ENCODE measurements around the gene PTPRN2.

PTPRN2 gene

GRCh38 chr7:157969995-157970394 is 617.6 kb downstream of the PTPRN2 start:
- DNase-seq (ENCODE audit: insufficient read length, low spot score) (no peak), FAIRE-seq (no peak)

- DNase-seq (ENCODE audit: insufficient read length, low spot score) (no peak), FAIRE-seq (peak; percentile 80)
These were observed 621.1 kb downstream of the PTPRN2 start for GRCh38 chr7:157966490-157966889.

DNA sequence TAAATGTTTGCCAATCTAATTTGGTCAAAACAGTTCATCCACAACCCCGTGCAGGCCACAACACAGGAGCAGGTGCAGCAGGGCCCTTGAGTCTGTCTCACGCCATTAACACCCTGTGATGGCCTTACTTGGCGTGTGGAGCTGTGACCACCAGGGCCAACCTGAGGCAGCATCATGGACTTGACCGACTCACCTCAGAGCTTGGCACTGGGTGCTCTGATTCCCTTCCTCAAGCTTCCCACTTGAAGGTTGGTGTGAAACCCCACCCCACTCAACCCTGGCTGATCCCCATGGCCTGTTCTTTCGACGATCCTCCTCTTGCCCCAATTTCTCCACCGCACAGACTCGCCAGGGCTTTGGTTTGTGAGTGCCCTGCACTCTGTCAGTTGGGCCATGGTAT is 623.1 kb downstream of the PTPRN2 start:
- no peak for FAIRE-seq

GRCh38 chr7:157964016-157964415 is 623.6 kb downstream of the PTPRN2 start:
- DNase-seq (ENCODE audit: insufficient read length, low spot score) (no peak), FAIRE-seq (no peak)

More for the DNA sequence above, 623.1 kb downstream of the PTPRN2 start:
- no peak for DNase-seq (ENCODE audit: insufficient read length, low spot score)

DNA sequence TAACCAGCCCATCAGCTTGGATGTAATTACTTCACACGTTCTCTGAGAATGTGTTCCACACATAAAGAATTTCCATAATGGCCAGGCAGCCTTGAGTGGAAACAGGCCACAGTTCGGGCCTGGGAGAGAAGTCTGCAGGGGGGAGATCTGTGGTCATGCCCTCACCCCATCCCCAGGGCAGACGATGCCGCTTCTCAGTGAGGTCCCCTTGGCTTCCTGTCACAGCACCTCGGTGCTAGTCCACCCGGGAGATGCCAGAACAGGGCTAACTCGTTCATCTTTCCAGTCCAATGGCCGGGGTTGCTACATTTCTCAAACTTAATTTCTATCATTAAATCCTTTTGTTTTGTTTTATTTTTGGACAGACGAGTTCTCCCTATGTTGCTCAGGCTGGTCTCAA is 624.1 kb downstream of the PTPRN2 start:
- DNase-seq (ENCODE audit: insufficient read length, low spot score) (no peak), FAIRE-seq (no peak)

DNA sequence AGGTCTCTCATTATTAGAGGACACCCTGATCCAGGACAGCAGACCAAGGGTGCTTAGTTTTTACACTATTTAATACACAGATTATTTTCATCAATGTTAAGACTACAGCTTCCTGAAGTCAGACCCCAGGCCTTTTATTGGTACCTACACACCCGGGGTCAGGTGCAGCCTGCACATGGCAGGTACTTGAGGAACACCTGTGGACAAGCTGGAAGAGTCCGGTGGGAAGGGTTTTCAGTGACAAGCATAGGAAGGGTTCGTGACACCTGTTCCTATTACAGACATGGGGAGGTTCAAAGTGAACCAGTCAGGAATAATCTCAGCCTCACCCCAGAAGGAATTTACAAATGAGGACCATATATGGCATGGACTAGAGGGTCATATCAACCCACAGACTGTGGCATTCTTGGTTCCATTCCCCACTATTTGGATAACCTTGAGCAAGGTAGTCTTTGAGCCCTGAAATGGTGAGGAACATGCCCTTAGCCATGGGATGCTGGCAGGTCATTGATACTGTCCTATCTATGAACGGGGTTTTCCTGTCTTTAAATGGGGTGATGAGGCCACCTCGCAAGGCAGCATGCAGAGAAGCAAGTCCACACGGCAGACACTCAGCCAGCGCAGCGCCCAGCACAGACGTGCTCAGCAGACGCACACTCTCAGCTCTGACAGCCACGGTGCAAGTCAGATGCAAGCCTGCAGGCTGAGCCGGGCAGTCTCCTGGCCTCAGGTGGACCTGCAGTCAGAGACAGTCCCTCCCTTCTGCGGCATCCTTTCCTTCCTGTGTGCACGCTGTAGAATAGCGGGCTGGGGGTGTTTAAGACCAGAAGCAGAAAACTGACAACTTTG is 624.9 kb downstream of the PTPRN2 start:
- DNase-seq (ENCODE audit: insufficient read length, low spot score) (no peak), FAIRE-seq (no peak)

DNA sequence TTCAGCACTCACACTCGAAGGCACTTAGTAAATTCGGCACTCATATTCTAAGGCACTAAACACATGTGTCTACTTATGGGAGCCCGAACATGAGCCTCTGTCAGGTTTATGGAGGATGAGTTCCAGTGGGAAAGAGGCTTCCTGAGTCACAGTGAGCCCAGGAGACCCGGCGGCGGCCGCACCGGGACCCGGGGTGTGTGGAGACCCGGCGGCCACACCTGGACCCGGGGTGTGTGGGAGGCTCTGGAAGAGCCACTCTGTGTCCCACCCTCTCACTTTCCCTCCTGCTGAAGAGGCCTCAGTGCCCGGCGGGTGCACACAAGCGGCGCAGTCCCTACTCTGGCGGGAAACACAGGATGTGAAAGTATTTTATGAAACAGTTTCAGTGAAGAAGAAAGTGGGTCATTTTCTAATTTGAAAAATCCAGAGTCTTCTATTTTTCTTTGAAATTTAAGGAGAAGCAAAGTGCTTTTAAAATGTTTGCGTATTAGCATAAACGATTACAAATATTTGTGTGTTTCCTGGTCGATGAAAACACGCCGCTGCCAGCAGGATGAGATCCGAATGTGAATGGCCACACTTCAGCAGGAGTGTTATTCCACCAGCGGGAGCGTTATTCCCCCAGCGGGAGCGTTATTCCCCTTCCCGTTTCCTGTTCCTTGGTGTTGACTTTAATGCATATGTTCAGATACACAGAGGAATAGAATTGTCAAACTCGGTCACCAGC is 625.7 kb downstream of the PTPRN2 start:
- DNase-seq (ENCODE audit: insufficient read length, low spot score) (no peak), FAIRE-seq (no peak)

GRCh38 chr7:157955348-157955999 is 632.1 kb downstream of the PTPRN2 start:
- FAIRE-seq (no peak), DNase-seq (ENCODE audit: insufficient read length, low spot score) (no peak)

DNA sequence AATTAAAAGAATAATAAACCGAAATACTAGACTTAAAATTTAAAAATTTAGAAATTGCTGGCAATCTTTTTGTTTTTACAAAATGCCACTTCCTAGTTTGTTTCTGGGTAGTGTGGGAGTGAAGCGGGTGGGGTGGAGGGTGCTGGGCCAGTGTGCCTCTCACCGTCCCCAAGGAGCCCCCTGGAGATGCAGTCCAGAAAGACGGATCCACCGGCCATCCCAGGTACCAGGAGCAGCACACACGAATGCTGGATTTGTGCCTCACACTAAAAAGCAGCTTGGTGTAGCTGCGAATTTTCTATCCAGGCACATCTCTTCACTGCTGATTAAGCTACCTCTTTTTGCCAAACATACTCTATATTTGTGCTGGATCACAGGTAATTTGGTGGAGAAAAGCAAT is 632.7 kb downstream of the PTPRN2 start:
- no peak for FAIRE-seq

DNA sequence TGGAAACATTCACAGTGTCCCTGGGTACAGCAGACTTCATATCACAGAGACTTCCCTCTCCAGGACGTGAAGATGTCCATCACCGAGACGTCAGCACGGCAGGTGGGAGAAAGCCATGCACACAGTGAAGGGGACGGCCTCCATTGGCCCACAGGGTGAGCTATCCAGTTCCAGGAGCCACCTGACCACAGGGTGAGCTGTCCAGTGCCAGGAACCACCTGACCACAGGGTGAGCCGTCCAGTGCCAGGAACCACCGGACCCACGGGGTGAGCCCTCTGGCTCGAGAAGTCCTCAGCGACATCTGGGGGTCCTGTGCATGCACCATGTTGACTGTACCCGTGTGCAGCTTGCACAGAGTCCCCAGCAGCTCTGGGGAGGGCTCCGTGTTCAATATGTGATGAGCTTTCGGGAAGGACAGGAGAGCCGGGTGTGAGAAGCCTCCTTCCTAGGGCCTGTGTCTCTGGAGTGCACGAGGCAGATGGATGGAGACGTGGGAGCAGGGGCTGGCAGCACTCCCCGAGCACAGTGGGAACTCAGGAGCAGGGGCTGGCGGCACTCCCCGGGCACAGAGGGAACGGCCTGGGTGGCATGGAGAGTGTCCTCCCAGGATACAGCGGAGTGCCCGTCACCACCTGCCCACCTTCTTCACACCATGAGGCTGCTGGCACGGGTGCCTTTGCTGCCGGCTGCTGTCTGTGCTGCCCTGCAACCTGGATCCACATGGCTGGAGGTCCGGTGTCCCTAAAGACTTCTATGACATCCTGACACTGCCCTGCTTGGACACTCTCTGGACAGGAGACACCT is 634.6 kb downstream of the PTPRN2 start:
- no peak for DNase-seq (ENCODE audit: insufficient read length, low spot score)
- FAIRE-seq, result no peak

More for the DNA sequence above, 632.7 kb downstream of the PTPRN2 start:
- no peak for DNase-seq (ENCODE audit: insufficient read length, low spot score)

GRCh38 chr7:157952050-157952667 is 635.5 kb downstream of the PTPRN2 start:
- FAIRE-seq, result no peak
- DNase-seq (ENCODE audit: insufficient read length, low spot score), result no peak

DNA sequence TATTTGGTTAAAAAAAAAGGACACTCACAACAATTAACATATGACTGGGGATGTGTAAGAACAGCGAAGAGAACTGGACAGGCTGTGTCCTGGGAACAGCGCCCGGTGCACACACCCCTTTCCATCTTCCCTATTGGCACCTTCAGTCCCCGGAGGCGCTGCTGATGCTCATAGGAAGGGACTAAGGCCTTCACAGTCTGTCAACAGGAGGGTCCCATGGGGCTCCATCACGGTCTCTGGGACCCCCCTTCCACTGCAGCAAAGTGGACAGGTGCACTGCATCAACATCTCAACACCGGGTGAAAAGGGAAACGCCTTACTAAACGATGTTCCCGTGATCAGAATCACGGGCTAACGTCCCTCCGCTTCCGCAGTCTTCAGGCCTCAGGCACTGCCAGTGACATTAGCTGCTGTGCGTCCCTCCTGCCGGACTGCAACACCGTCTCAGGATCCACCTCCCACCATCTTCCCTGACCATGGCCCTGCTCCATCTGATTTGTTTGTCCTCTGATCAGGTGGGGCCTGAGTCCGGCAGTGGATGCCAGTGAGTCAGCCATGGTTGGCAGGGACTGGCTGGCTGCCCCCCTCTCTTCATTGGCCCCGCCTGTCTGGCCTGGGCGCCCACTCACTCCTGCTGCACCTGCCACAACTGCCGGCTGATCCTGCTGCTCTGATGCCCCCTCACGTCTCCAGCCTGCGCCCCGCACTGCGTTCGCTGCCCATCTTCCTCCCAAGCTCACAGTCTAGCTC is 636.1 kb downstream of the PTPRN2 start:
- FAIRE-seq, result no peak
- DNase-seq (ENCODE audit: insufficient read length, low spot score), result no peak

DNA sequence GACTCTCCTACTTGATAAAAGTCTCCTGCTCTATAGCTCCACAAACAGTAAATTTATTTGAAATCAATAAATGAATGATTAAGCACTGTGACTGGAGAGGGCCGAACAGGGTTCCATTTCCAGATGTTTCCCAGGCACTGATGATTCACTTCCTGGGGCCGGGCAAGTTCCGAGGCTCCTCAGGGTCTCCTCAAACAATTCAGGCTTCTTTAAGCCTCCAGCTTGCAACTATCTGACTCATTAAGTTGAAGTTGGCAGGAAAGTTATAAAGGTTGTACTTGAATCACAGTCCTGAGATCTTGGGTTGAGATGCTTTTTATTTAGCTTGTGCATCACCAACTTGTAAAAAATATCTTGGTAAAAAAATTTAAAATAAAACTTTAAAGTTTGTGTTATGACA is 637.9 kb downstream of the PTPRN2 start:
- DNase-seq (ENCODE audit: insufficient read length, low spot score) (no peak), FAIRE-seq (no peak)

GRCh38 chr7:157947504-157947903 is 640.1 kb downstream of the PTPRN2 start:
- DNase-seq (ENCODE audit: insufficient read length, low spot score) (no peak), FAIRE-seq (no peak)

GRCh38 chr7:157946398-157947060 is 641.1 kb downstream of the PTPRN2 start:
- DNase-seq (ENCODE audit: insufficient read length, low spot score) (no peak), FAIRE-seq (no peak)

- DNase-seq (ENCODE audit: insufficient read length, low spot score) (no peak), FAIRE-seq (no peak)
These were observed 642.2 kb downstream of the PTPRN2 start for GRCh38 chr7:157945401-157945800.

DNA sequence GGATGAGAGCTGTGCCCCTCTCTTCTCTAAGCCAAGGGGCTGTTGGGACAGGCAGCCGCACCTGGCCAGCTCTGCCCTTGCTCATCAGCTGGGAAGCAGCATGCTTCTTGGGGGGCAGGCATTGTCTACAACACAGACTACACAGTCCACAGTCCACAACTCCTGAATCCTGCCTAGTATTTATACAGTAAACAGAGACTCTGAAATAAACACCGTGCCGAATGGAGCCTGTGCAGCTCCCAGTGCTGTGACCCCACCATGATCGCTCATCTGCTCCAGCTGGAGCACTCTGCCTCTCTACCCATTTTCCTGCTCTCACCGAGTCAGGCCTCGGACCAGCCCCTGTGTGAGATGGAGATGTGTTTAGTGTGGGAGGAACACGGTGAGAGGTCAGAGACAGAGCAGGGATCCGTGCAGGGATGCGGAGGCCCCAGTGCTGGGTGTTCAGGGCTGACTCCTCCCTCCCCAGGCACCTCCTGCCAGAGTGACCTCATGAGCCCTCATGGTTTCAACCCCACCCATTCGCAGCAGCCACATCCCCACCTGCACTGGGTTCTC is 642.8 kb downstream of the PTPRN2 start:
- FAIRE-seq, result no peak
- DNase-seq (ENCODE audit: insufficient read length, low spot score), result no peak

DNA sequence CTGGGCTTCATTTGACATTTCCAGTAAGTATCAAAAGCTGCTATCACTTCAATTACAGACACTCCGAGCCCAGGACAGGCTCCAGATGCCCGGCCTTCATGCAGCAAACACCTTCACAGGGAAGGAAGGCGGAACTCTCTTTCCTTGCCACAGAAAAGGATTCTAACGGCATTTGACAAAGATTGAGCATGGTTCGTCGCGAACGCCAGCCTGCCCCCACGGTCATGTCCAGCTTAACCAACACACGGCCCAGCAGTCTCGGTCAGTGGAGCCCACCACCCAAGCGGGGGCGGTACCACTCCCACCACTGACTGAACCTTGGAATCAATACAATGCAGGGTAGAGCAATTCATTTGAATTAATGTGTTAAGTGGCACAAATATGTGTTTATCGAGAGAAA is 643.6 kb downstream of the PTPRN2 start:
- DNase-seq (ENCODE audit: insufficient read length, low spot score) (no peak), FAIRE-seq (no peak)

DNA sequence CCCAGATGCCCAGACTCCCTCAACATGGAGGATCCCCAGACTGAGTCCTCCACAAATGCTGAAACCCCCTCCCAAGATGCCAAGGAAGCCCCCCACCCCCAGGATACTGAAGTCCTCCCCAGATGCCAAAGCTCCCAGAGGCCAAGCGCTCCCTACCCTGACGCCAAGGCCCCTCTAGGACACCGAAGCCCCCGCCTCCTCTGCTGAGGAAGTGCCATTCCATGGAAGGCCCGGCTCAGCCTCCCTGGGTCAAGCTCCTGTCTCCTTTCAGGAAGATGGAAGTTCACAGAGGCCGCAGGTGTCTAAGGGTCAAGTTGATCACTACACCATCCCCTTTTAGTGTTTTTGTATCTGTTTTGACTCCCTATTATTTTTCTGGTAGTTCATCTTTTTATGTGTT is 644.1 kb downstream of the PTPRN2 start:
- FAIRE-seq (no peak), DNase-seq (ENCODE audit: insufficient read length, low spot score) (no peak)
